Panc1 (cell line): Measurements from ENCODE around the gene MYO7B.

ENCODE experiments used
- CTCF ChIP-seq: fragments of 450-650 bp; IDR thresholded peaks from 2 replicates; pipeline ENCODE4 v1.5.1; 2017; ENCODE audit warnings: mild to moderate bottlenecking
- POLR2AphosphoS5 ChIP-seq: IDR thresholded peaks from 2 replicates; pipeline ENCODE4 v1.6.1; 2012; ENCODE audit warnings: mild to moderate bottlenecking, low read depth, low read length, moderate library complexity
- TF ChIP-seq, protein P1 (sequence below), 2 experiments: IDR thresholded peaks; 2 replicates each; pipeline ENCODE4 v1.6.1; 2011 to 2012; ENCODE audit warnings: low read depth in 2 of 2, control low read depth in 1 of 2, low read length in 1 of 2, mild to moderate bottlenecking in 1 of 2, moderate library complexity in 1 of 2; ENCODE audit not compliant: insufficient read depth in 1 of 2

DNA sequence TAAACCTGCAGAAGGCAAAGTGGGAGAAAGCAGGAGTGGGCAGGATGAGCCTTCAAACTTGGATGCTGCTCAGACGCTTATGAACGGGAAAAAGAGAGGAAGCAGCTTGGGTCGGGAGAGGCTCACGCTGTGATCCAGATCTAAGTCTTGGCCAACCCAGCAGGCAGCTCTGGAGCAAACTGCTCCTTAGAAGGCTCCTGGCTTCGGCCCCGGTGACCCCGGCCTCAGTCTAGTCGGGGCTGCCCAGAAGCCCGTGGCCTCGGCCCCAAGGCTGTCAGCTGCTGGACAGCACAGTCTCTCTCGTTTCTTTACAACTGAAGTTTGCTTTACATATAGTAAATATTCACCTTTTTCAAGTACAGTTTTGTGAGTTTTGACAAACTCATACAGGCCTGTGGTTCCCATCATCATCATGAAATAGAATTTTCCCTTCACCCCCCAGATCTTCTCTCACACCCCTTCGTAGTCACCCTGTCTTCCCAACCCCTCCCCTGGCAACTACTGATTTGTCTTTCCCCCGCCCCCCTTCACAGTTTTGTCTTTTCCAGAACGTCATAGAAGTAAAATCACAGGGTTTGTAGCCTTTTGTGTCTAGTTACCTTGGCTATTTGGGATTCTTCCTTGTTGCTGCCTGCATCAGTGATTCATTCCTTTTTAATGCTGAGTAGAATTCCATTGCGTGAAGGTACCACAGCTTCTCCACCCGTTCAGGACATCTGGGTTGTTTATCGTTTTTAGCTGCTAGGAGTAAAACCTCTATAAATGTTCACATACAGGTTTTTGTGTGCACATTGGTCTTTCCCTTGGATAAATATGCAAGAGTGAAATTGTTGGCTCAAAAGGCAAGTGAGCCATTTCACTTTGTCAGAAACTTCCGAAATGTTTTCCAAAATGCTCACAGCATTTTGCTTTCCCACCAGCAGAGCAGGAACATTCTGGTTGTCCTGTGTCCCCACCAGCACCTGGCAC lies 35.1 kb downstream of the MYO7B start:
- no peak for TF ChIP-seq POLR2AphosphoS5
- TF ChIP-seq CTCF, result no peak
- TF ChIP-seq, protein P1, sequence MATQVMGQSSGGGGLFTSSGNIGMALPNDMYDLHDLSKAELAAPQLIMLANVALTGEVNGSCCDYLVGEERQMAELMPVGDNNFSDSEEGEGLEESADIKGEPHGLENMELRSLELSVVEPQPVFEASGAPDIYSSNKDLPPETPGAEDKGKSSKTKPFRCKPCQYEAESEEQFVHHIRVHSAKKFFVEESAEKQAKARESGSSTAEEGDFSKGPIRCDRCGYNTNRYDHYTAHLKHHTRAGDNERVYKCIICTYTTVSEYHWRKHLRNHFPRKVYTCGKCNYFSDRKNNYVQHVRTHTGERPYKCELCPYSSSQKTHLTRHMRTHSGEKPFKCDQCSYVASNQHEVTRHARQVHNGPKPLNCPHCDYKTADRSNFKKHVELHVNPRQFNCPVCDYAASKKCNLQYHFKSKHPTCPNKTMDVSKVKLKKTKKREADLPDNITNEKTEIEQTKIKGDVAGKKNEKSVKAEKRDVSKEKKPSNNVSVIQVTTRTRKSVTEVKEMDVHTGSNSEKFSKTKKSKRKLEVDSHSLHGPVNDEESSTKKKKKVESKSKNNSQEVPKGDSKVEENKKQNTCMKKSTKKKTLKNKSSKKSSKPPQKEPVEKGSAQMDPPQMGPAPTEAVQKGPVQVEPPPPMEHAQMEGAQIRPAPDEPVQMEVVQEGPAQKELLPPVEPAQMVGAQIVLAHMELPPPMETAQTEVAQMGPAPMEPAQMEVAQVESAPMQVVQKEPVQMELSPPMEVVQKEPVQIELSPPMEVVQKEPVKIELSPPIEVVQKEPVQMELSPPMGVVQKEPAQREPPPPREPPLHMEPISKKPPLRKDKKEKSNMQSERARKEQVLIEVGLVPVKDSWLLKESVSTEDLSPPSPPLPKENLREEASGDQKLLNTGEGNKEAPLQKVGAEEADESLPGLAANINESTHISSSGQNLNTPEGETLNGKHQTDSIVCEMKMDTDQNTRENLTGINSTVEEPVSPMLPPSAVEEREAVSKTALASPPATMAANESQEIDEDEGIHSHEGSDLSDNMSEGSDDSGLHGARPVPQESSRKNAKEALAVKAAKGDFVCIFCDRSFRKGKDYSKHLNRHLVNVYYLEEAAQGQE (IDR thresholded peaks at IDR 0.05; ENCODE audit: insufficient read depth in 1 of 2, low read depth in 2 of 2, low read length in 1 of 2), result 0 out of 4 replicates have a peak, but pooled peaks of 1 of the 2 experiments have one; percentile 19
